Stomach (tissue), 4 donors: ENCODE results near the gene PRMT7.

Source experiments
- EP300 ChIP-seq: sonication (generic); formaldehyde crosslinking; IDR thresholded peaks from one replicate; pipeline ENCODE4 v1.6.1; 2017; ENCODE audit warnings: antibody characterized with exemption
- POLR2A ChIP-seq, 4 donors: fragments of 450-650 bp; IDR thresholded peaks; one replicate each; pipeline ENCODE4 v1.6.1; 2016; ENCODE audit warnings: antibody characterized with exemption in 4 of 4, control low read depth in 2 of 4, mild to moderate bottlenecking in 1 of 4, moderate library complexity in 1 of 4
- POLR2AphosphoS5 ChIP-seq, 3 donors: sonication (generic); formaldehyde crosslinking; IDR thresholded peaks; one replicate each; pipeline ENCODE4 v1.6.1; 2016; ENCODE audit warnings: antibody characterized with exemption in 3 of 3
- TF ChIP-seq, protein P1 (sequence below), 7 experiments: fragments of 450-650 bp in 4 of 7; fragments of 200-600 bp in 3 of 7; sonication (generic) in 3 of 7; IDR thresholded peaks; one replicate each; pipeline ENCODE4 v1.5.1; 2016 to 2019; ENCODE audit warnings: antibody characterized with exemption in 7 of 7, control low read depth in 2 of 7, mild to moderate bottlenecking in 1 of 7

DNA sequence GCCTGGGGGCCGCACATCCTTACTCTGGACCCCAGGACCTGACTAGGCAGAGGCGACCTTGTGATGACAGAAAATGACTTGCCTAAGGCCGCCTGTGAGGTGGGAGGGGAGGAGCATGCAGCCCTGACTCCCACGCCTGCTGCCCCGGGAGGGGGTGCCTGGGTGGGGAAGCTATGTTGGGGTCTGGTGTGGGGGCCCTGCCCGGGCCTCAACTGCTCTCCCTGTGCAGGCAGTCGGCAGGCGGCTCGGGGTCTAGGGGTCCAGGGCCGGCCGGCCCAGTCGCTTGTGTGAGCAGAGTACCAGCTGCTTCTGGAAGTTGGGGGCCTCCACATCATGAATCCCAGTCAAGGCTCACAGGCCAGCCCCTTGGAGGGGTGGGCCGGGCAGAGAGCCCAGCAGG, 48.1 kb downstream of the PRMT7 start:
- TF ChIP-seq, protein P1, sequence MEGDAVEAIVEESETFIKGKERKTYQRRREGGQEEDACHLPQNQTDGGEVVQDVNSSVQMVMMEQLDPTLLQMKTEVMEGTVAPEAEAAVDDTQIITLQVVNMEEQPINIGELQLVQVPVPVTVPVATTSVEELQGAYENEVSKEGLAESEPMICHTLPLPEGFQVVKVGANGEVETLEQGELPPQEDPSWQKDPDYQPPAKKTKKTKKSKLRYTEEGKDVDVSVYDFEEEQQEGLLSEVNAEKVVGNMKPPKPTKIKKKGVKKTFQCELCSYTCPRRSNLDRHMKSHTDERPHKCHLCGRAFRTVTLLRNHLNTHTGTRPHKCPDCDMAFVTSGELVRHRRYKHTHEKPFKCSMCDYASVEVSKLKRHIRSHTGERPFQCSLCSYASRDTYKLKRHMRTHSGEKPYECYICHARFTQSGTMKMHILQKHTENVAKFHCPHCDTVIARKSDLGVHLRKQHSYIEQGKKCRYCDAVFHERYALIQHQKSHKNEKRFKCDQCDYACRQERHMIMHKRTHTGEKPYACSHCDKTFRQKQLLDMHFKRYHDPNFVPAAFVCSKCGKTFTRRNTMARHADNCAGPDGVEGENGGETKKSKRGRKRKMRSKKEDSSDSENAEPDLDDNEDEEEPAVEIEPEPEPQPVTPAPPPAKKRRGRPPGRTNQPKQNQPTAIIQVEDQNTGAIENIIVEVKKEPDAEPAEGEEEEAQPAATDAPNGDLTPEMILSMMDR (IDR thresholded peaks at IDR 0.05), result no peak
- no peak for TF ChIP-seq EP300
- TF ChIP-seq POLR2AphosphoS5 (IDR thresholded peaks at IDR 0.05), result no peak
- TF ChIP-seq POLR2A (IDR thresholded peaks at IDR 0.05), result no peak
